Panc1 (cell line): ENCODE data around the gene ADAMTS14. TPM values are rescaled to one million over a fixed set of nuclear protein-coding genes. Genes with fewer than 3 reads are reported as not detected.

Experiments used
- ATAC-seq: fragments of 200-7000 bp; cut with Tn5 transposase; 2 replicates; pipeline ENCODE4 v1.9.1; 2020; ENCODE audit warnings: mild to moderate bottlenecking, moderate library complexity
- BruUV-seq: library from RNA; stranded (reverse); fragments of 400-500 nt; replicated peaks from 2 replicates; lab custom pipeline; 2021; lab: Mats Ljungman, UMichigan
- CTCF ChIA-PET: fragments of 300-600 bp; sonication (Branson Sonifier 250); formaldehyde crosslinking; loops from one replicate; lab custom pipeline; 2022; ENCODE audit warnings: antibody characterized with exemption; lab: Charles Lee
- POLR2A ChIA-PET: fragments of 300-600 bp; sonication (Branson Sonifier 250); formaldehyde crosslinking; loops from one replicate; lab custom pipeline; 2022; ENCODE audit warnings: antibody characterized with exemption; lab: Charles Lee
- DNase-seq: peaks from one replicate; pipeline ENCODE4 v3.0.0-alpha.2; 2010; ENCODE audit warnings: low read depth, low spot score
- H3K27ac ChIP-seq: 2 replicates; pipeline ENCODE4 v1.5.1; 2011; ENCODE audit warnings: mild to moderate bottlenecking, low read length, inconsistent platforms
- H3K27me3 ChIP-seq: fragments of 200-500 bp; sonication (Bioruptor generic); 2 replicates; pipeline ENCODE4 v1.6.0; 2014; ENCODE audit warnings: low read length, inconsistent platforms; ENCODE audit not compliant: control insufficient read depth, insufficient read depth
- H3K36me3 ChIP-seq: fragments of 200-500 bp; sonication (Bioruptor generic); 2 replicates; pipeline ENCODE4 v1.5.1; 2014; ENCODE audit warnings: inconsistent platforms, mild to moderate bottlenecking, low read length, moderate library complexity; ENCODE audit not compliant: control insufficient read depth, insufficient read depth
- H3K4me1 ChIP-seq: 2 replicates; pipeline ENCODE4 v1.5.1; 2011; ENCODE audit warnings: inconsistent platforms, mild to moderate bottlenecking, low read length, moderate library complexity; ENCODE audit not compliant: control insufficient read depth, insufficient read depth
- H3K4me3 ChIP-seq, 2 experiments: 2 replicates each; pipeline ENCODE4 v1.5.1; 2011 to 2012; ENCODE audit warnings: low read depth in 2 of 2, low read length in 2 of 2, mild to moderate bottlenecking in 2 of 2, inconsistent platforms in 1 of 2, moderate library complexity in 1 of 2
- H3K9me3 ChIP-seq: fragments of 200-500 bp; sonication (Bioruptor generic); 2 replicates; pipeline ENCODE4 v1.5.1; 2014; ENCODE audit warnings: low read depth, mild to moderate bottlenecking, inconsistent platforms, low read length, moderate library complexity; ENCODE audit not compliant: control insufficient read depth, insufficient read depth
- POLR2AphosphoS5 ChIP-seq: IDR thresholded peaks from 2 replicates; pipeline ENCODE4 v1.6.1; 2012; ENCODE audit warnings: mild to moderate bottlenecking, low read depth, low read length, moderate library complexity
- SIN3A ChIP-seq: IDR thresholded peaks from 2 replicates; pipeline ENCODE4 v1.6.1; 2012; ENCODE audit warnings: low read depth, mild to moderate bottlenecking, low read length, moderate library complexity, borderline replicate concordance; ENCODE audit not compliant: insufficient read depth
- TCF7L2 ChIP-seq: IDR thresholded peaks from 2 replicates; pipeline ENCODE4 v1.6.1; 2011; ENCODE audit warnings: mild to moderate bottlenecking, low read depth, low read length, inconsistent platforms
- in situ Hi-C: cut with HindIII; loops from 2 replicates; pipeline ENCODE4 v1.10.0; 2016; ENCODE audit warnings: low sequenced_read_pairs, low pct_unique_long_range_greater_than_20kb
- intact Hi-C: fragments of 100-400 bp; cut with micrococcal nuclease; formaldehyde crosslinking; loops from one replicate; pipeline ENCODE4 v1.10.0; 2022; ENCODE audit not compliant: unreplicated experiment
- total RNA-seq: library from RNA; stranded (reverse); gene quantifications from one replicate; pipeline ENCODE4 v1.2.1, GENCODE V29; 2021; ENCODE audit not compliant: unreplicated experiment
- TF ChIP-seq, protein P1 (sequence below): fragments of 450-650 bp; IDR thresholded peaks from 2 replicates; pipeline ENCODE4 v1.5.1; 2017; ENCODE audit warnings: mild to moderate bottlenecking
- TF ChIP-seq, protein P2 (sequence below), 2 experiments: IDR thresholded peaks; 2 replicates each; pipeline ENCODE4 v1.6.1; 2011 to 2012; ENCODE audit warnings: low read depth in 2 of 2, control low read depth in 1 of 2, low read length in 1 of 2, mild to moderate bottlenecking in 1 of 2, moderate library complexity in 1 of 2; ENCODE audit not compliant: insufficient read depth in 1 of 2

Gene ADAMTS14
- total RNA-seq, 1 experiment from 2014 or later = 0.67 TPM

DNA sequence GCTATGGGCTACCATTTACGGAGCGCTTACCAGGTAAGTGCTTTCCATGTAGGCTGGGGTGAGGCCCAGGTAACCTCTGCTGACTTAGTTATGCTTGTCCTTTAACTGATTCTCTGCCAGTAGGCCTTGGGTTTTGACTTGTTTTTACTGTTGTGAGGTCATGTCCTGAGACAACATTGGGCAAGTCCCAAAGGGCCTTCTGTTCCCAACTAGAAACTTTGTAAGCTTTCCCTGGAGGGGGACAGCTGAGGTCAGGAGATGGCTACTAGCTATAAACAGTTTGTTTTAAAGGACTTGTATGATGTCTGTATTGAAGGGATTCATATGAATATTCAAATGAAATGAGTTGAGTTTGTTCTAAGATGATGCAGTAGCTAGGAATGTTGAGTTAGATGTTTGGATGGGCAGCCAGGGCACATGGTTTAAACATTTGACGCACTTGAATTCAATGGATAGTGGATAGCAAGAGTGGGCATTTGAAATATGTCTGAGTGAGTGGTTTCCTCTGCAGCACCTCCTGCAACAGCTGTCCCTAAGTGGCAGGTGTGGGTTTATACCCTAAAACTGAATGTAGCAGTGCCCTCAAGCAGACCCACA lies 133.4 kb downstream of the ADAMTS14 start:
- Histone ChIP-seq H3K27ac (no peak overlapping the region), H3K27me3 (peaks cover 9% of the 10 kb centered on the region), H3K4me1 (no peaks in the 10 kb centered on the region), H3K9me3 (no peaks in the 10 kb centered on the region), H3K36me3 (no peaks in the 10 kb centered on the region), H3K4me3 (no peak overlapping the region)
- in situ Hi-C loops (no loop called here), intact Hi-C loops (no loop called here)
- POLR2A ChIA-PET = no interaction called here
- TF ChIP-seq, protein P1, sequence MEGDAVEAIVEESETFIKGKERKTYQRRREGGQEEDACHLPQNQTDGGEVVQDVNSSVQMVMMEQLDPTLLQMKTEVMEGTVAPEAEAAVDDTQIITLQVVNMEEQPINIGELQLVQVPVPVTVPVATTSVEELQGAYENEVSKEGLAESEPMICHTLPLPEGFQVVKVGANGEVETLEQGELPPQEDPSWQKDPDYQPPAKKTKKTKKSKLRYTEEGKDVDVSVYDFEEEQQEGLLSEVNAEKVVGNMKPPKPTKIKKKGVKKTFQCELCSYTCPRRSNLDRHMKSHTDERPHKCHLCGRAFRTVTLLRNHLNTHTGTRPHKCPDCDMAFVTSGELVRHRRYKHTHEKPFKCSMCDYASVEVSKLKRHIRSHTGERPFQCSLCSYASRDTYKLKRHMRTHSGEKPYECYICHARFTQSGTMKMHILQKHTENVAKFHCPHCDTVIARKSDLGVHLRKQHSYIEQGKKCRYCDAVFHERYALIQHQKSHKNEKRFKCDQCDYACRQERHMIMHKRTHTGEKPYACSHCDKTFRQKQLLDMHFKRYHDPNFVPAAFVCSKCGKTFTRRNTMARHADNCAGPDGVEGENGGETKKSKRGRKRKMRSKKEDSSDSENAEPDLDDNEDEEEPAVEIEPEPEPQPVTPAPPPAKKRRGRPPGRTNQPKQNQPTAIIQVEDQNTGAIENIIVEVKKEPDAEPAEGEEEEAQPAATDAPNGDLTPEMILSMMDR = no peak
- TF ChIP-seq, protein P2, sequence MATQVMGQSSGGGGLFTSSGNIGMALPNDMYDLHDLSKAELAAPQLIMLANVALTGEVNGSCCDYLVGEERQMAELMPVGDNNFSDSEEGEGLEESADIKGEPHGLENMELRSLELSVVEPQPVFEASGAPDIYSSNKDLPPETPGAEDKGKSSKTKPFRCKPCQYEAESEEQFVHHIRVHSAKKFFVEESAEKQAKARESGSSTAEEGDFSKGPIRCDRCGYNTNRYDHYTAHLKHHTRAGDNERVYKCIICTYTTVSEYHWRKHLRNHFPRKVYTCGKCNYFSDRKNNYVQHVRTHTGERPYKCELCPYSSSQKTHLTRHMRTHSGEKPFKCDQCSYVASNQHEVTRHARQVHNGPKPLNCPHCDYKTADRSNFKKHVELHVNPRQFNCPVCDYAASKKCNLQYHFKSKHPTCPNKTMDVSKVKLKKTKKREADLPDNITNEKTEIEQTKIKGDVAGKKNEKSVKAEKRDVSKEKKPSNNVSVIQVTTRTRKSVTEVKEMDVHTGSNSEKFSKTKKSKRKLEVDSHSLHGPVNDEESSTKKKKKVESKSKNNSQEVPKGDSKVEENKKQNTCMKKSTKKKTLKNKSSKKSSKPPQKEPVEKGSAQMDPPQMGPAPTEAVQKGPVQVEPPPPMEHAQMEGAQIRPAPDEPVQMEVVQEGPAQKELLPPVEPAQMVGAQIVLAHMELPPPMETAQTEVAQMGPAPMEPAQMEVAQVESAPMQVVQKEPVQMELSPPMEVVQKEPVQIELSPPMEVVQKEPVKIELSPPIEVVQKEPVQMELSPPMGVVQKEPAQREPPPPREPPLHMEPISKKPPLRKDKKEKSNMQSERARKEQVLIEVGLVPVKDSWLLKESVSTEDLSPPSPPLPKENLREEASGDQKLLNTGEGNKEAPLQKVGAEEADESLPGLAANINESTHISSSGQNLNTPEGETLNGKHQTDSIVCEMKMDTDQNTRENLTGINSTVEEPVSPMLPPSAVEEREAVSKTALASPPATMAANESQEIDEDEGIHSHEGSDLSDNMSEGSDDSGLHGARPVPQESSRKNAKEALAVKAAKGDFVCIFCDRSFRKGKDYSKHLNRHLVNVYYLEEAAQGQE (IDR thresholded peaks at IDR 0.05; ENCODE audit: insufficient read depth in 1 of 2, low read depth in 2 of 2, low read length in 1 of 2) = no peak
- TF ChIP-seq POLR2AphosphoS5 (no peak), SIN3A (no peak), TCF7L2 (no peak)
- BruUV-seq = no TSS peak
- DNase-seq (no peak), ATAC-seq (no peak)
- CTCF ChIA-PET = interaction anchor here (0.5 kb wide), 1 partner anchor 393 kb away, joined by 6 read pairs; no protein-coding TSS in a partner anchor

DNA sequence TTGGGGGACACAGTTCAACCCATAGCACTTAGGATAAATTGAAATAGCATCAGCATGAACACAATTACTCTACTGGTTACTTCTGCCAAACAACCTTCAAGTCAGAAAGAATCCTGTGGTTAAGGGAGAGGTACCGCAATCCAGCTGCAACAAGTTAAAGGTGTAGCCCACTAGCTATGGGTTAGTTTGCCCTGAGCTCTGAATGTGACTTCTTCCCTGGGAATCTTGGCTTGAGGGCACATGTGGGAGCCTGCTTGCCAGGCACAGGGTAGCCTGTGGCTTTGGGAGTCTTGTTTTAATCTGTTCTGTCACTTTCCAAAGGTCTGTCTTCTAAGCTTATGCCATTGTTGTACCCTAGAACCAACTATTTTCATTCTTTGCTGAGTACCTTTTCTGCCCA lies 134.5 kb downstream of the ADAMTS14 start:
- H3K27ac ChIP-seq = no peak overlapping the region
- POLR2A ChIA-PET = no interaction called here

More for the DNA sequence above, 134.5 kb downstream of the ADAMTS14 start:
- no peak for TF ChIP-seq TCF7L2
- no peak for TF ChIP-seq SIN3A
- TF ChIP-seq POLR2AphosphoS5 = no peak
- TF ChIP-seq, protein P1 = no peak
- TF ChIP-seq, protein P2 (IDR thresholded peaks at IDR 0.05; ENCODE audit: insufficient read depth in 1 of 2, low read depth in 2 of 2, low read length in 1 of 2) = no peak
- intact Hi-C loops (no loop called here), in situ Hi-C loops (no loop called here)
- no TSS peak for BruUV-seq
- H3K36me3 ChIP-seq = no peaks in the 10 kb centered on the region
- no peaks in the 10 kb centered on the region for H3K4me1 ChIP-seq
- ATAC-seq (no peak), DNase-seq (no peak)
- no peaks in the 10 kb centered on the region for H3K9me3 ChIP-seq
- no peak overlapping the region for H3K4me3 ChIP-seq
- CTCF ChIA-PET = no interaction called here
- peaks cover 9% of the 10 kb centered on the region for H3K27me3 ChIP-seq
